Astrocyte (in vitro differentiated cells and primary cell): ENCODE measurements around the gene CDK6. TPM values are rescaled to one million over a fixed set of nuclear protein-coding genes. Genes with fewer than 3 reads are reported as not detected.

ENCODE experiments used
- DNase-seq: peaks from one replicate; pipeline ENCODE4 v3.0.0-alpha.2; 2010; ENCODE audit warnings: low read depth
- FAIRE-seq: peaks from 2 replicates; lab custom pipeline; 2011; peaks lifted over from hg19 to GRCh38; lab: Jason Lieb, UNC
- H2AFZ ChIP-seq: 2 replicates; pipeline ENCODE4 v1.6.0; 2012; ENCODE audit warnings: low read depth, low read length, inconsistent platforms
- H3K27ac ChIP-seq: 2 replicates; pipeline ENCODE4 v1.5.1; 2011; ENCODE audit warnings: low read depth, low read length, inconsistent platforms
- H3K27me3 ChIP-seq: 2 replicates; pipeline ENCODE4 v1.6.0; 2011; ENCODE audit warnings: low read length, inconsistent platforms; ENCODE audit not compliant: insufficient read depth
- H3K36me3 ChIP-seq: 2 replicates; pipeline ENCODE4 v1.5.1; 2011; ENCODE audit warnings: low read length, inconsistent platforms; ENCODE audit not compliant: insufficient read depth
- H3K4me1 ChIP-seq: 2 replicates; pipeline ENCODE4 v1.5.1; 2011; ENCODE audit warnings: low read length, inconsistent platforms; ENCODE audit not compliant: insufficient read depth
- H3K4me2 ChIP-seq: 2 replicates; pipeline ENCODE4 v1.6.0; 2012; ENCODE audit warnings: low read length, inconsistent platforms
- H3K4me3 ChIP-seq: 2 replicates; pipeline ENCODE4 v1.5.1; 2011; ENCODE audit warnings: low read depth, mild to moderate bottlenecking, low read length, inconsistent platforms; ENCODE audit not compliant: insufficient read depth
- H3K79me2 ChIP-seq: 2 replicates; pipeline ENCODE4 v1.6.0; 2012; ENCODE audit warnings: mild to moderate bottlenecking, low read length, inconsistent platforms; ENCODE audit not compliant: insufficient read depth
- H3K9ac ChIP-seq: 2 replicates; pipeline ENCODE4 v1.6.0; 2012; ENCODE audit warnings: mild to moderate bottlenecking, low read length, inconsistent platforms
- H3K9me3 ChIP-seq: 2 replicates; pipeline ENCODE4 v1.5.1; 2012; ENCODE audit warnings: low read depth, mild to moderate bottlenecking, low read length, inconsistent platforms; ENCODE audit not compliant: insufficient read depth
- H4K20me1 ChIP-seq: 2 replicates; pipeline ENCODE4 v1.6.0; 2012; ENCODE audit warnings: low read length, inconsistent platforms; ENCODE audit not compliant: insufficient read depth
- H3K27ac Mint-ChIP-seq: one replicate; pipeline ENCODE4 v1.8.0; 2021; ENCODE audit warnings: mild to moderate bottlenecking, mixed read lengths; ENCODE audit not compliant: unreplicated experiment
- H3K27me3 Mint-ChIP-seq: one replicate; pipeline ENCODE4 v1.8.0; 2021; ENCODE audit warnings: low read depth, mixed read lengths; ENCODE audit not compliant: unreplicated experiment
- H3K36me3 Mint-ChIP-seq: one replicate; pipeline ENCODE4 v1.8.0; 2021; ENCODE audit warnings: low read depth, mixed read lengths; ENCODE audit not compliant: unreplicated experiment
- H3K4me1 Mint-ChIP-seq: one replicate; pipeline ENCODE4 v1.8.0; 2021; ENCODE audit warnings: low read depth, mixed read lengths; ENCODE audit not compliant: unreplicated experiment
- H3K4me3 Mint-ChIP-seq: one replicate; pipeline ENCODE4 v1.8.0; 2021; ENCODE audit warnings: mild to moderate bottlenecking, moderate library complexity, mixed read lengths; ENCODE audit not compliant: unreplicated experiment
- H3K9me3 Mint-ChIP-seq: one replicate; pipeline ENCODE4 v1.8.0; 2021; ENCODE audit warnings: mild to moderate bottlenecking, mixed read lengths; ENCODE audit not compliant: unreplicated experiment
- CTCF ChIP-seq: IDR thresholded peaks from 2 replicates; pipeline ENCODE4 v1.5.1; 2011; ENCODE audit warnings: low read depth, mild to moderate bottlenecking, inconsistent platforms, low read length, moderate library complexity; ENCODE audit not compliant: insufficient read depth
- EZH2 ChIP-seq: IDR thresholded peaks from 2 replicates; pipeline ENCODE4 v1.6.1; 2012; ENCODE audit warnings: mild to moderate bottlenecking, low read length, inconsistent platforms; ENCODE audit not compliant: insufficient read depth
- total RNA-seq: library from RNA; stranded (reverse); gene quantifications from 2 replicates; pipeline ENCODE4 v1.2.1, GENCODE V29; 2021

Gene CDK6
- total RNA-seq, 1 donor from 2014 or later = 160 TPM

- peak overlapping the region; percentile 31 for H3K4me3 Mint-ChIP-seq
- H3K79me2 ChIP-seq = peaks cover 82% of the 10 kb centered on the region
- H3K4me1 Mint-ChIP-seq = peaks cover 56% of the 10 kb centered on the region
- no peaks in the 10 kb centered on the region for H3K27me3 Mint-ChIP-seq
- peaks cover 23% of the 10 kb centered on the region for H3K36me3 Mint-ChIP-seq
- no peak for TF ChIP-seq CTCF
- no peak for TF ChIP-seq EZH2
- peaks cover 57% of the 10 kb centered on the region for H3K4me1 ChIP-seq
- no peaks in the 10 kb centered on the region for H3K9me3 ChIP-seq
- FAIRE-seq (peak; percentile 93), DNase-seq (peak; percentile 95)
- peaks cover 3% of the 10 kb centered on the region for H4K20me1 ChIP-seq
- peak overlapping the region; percentile 71 for H3K9ac ChIP-seq
- no peaks in the 10 kb centered on the region for H3K27me3 ChIP-seq
- no peaks in the 10 kb centered on the region for H3K36me3 ChIP-seq
- no peak overlapping the region for H2AFZ ChIP-seq
- H3K4me3 ChIP-seq = peak overlapping the region; percentile 37
- peak overlapping the region; percentile 92 for H3K27ac Mint-ChIP-seq
- no peaks in the 10 kb centered on the region for H3K9me3 Mint-ChIP-seq
- H3K4me2 ChIP-seq = peak overlapping the region; percentile 70
- peak overlapping the region; percentile 96 for H3K27ac ChIP-seq
These were observed 84.2 kb downstream of the CDK6 start for GRCh38 chr7:92751902-92752901.

- Mint-ChIP-seq H3K36me3 (peaks cover 16% of the 10 kb centered on the region), H3K9me3 (no peaks in the 10 kb centered on the region), H3K27me3 (no peaks in the 10 kb centered on the region), H3K4me3 (peak overlapping the region; percentile 16), H3K27ac (peak overlapping the region; percentile 93), H3K4me1 (peaks cover 63% of the 10 kb centered on the region)
- Histone ChIP-seq H3K9me3 (no peaks in the 10 kb centered on the region), H3K4me2 (no peak overlapping the region), H4K20me1 (peaks cover 4% of the 10 kb centered on the region), H3K27ac (peak overlapping the region; percentile 96), H3K79me2 (peaks cover 82% of the 10 kb centered on the region), H3K36me3 (no peaks in the 10 kb centered on the region), H3K4me1 (peaks cover 63% of the 10 kb centered on the region), H3K27me3 (no peaks in the 10 kb centered on the region), H2AFZ (no peak overlapping the region), H3K9ac (peak overlapping the region; percentile 5), H3K4me3 (no peak overlapping the region)
- TF ChIP-seq CTCF (no peak), EZH2 (no peak)
- peak; percentile 65 for DNase-seq
- no peak for FAIRE-seq
These were observed 85.4 kb downstream of the CDK6 start for GRCh38 chr7:92750946-92751345.
